PC-3 (cell line): ENCODE data around the gene GPR68. TPM values are rescaled to one million over a fixed set of nuclear protein-coding genes. Genes with fewer than 3 reads are reported as not detected.

Experiments
- ATAC-seq: fragments of 200-7000 bp; cut with Tn5 transposase; 2 replicates; pipeline ENCODE4 v1.9.1; 2020; ENCODE audit warnings: mild to moderate bottlenecking, moderate library complexity
- BruUV-seq: library from RNA; stranded (reverse); fragments of 400-500 nt; replicated peaks from 2 replicates; lab custom pipeline; 2021; lab: Mats Ljungman, UMichigan
- CTCF ChIA-PET: fragments of 300-600 bp; sonication (Branson Sonifier 250); formaldehyde crosslinking; loops from one replicate; lab custom pipeline; 2022; ENCODE audit warnings: antibody characterized with exemption; lab: Charles Lee
- POLR2A ChIA-PET: fragments of 300-600 bp; sonication (Branson Sonifier 250); formaldehyde crosslinking; loops from one replicate; lab custom pipeline; 2022; ENCODE audit warnings: antibody characterized with exemption; ENCODE audit not compliant: unreplicated experiment; lab: Charles Lee
- DNase-seq: peaks from one replicate; pipeline ENCODE4 v3.0.0-alpha.2; 2015
- H2AFZ ChIP-seq: fragments of 300-600 bp; sonication (generic); 2 replicates; pipeline ENCODE4 v1.6.0; 2016; ENCODE audit warnings: antibody characterized with exemption, low read length
- H3F3A ChIP-seq: fragments of 300-600 bp; sonication (generic); one replicate; pipeline ENCODE4 v1.6.0; 2017; ENCODE audit warnings: antibody characterized with exemption, low read length, control low read depth, mild to moderate bottlenecking; ENCODE audit not compliant: unreplicated experiment
- H3K27ac ChIP-seq: fragments of 300-600 bp; sonication (generic); 2 replicates; pipeline ENCODE4 v1.5.1; 2016; ENCODE audit warnings: mild to moderate bottlenecking, low read length
- H3K27me3 ChIP-seq: fragments of 300-600 bp; sonication (generic); 2 replicates; pipeline ENCODE4 v1.6.1; 2016; ENCODE audit warnings: low read length, mixed read lengths
- H3K36me3 ChIP-seq: fragments of 300-600 bp; sonication (generic); 2 replicates; pipeline ENCODE4 v1.6.1; 2016; ENCODE audit warnings: low read depth, mixed run types, low read length, mixed read lengths
- H3K4me1 ChIP-seq: fragments of 300-600 bp; sonication (generic); 2 replicates; pipeline ENCODE4 v1.5.1; 2016; ENCODE audit warnings: low read length; ENCODE audit not compliant: insufficient read depth
- H3K4me2 ChIP-seq: fragments of 300-600 bp; sonication (generic); 2 replicates; pipeline ENCODE4 v1.6.0; 2016; ENCODE audit warnings: low read length
- H3K4me3 ChIP-seq: fragments of 300-600 bp; sonication (generic); 2 replicates; pipeline ENCODE4 v1.5.1; 2016; ENCODE audit warnings: mild to moderate bottlenecking, low read length, mixed read lengths
- H3K79me2 ChIP-seq: fragments of 300-600 bp; sonication (generic); 2 replicates; pipeline ENCODE4 v1.6.1; 2017; ENCODE audit warnings: low read length, mixed read lengths
- H3K9ac ChIP-seq: fragments of 300-600 bp; sonication (generic); 2 replicates; pipeline ENCODE4 v1.6.0; 2016; ENCODE audit warnings: mild to moderate bottlenecking, low read length
- H3K9me2 ChIP-seq: fragments of 300-600 bp; sonication (generic); replicated peaks from 2 replicates; pipeline ENCODE4 v1.6.1; 2016; ENCODE audit warnings: mixed run types, low read length, mixed read lengths
- H3K9me3 ChIP-seq: fragments of 300-600 bp; sonication (generic); 2 replicates; pipeline ENCODE4 v1.6.1; 2016; ENCODE audit warnings: low read length, mixed read lengths
- H4K20me1 ChIP-seq: fragments of 300-600 bp; sonication (generic); 2 replicates; pipeline ENCODE4 v1.6.1; 2016; ENCODE audit warnings: low read length, mixed read lengths
- EZH2 ChIP-seq: fragments of 300-600 bp; sonication (generic); IDR thresholded peaks from one replicate; pipeline ENCODE4 v1.6.1; 2017; ENCODE audit warnings: antibody characterized with exemption, mild to moderate bottlenecking, low read length; ENCODE audit not compliant: unreplicated experiment
- EZH2phosphoT487 ChIP-seq: fragments of 300-600 bp; sonication (generic); IDR thresholded peaks from 2 replicates; pipeline ENCODE4 v1.6.1; 2018; ENCODE audit warnings: mild to moderate bottlenecking, antibody characterized with exemption, low read length, borderline replicate concordance
- intact Hi-C: fragments of 100-400 bp; cut with micrococcal nuclease; formaldehyde crosslinking; loops from 2 replicates; pipeline ENCODE4 v1.9.0; 2023
- total RNA-seq: library from RNA; depleted of rRNA; stranded (reverse); fragments of >200 nt; gene quantifications from 2 replicates; pipeline ENCODE4 v1.2.3, GENCODE V29; 2014
- TF ChIP-seq, protein P1 (sequence below): fragments of 300-600 bp; sonication (generic); conservative IDR thresholded peaks from 2 replicates; pipeline ENCODE4 v1.5.1; 2017; ENCODE audit warnings: antibody characterized with exemption, low read depth, mild to moderate bottlenecking, low read length

Gene GPR68
- total RNA-seq, 1 experiment from 2014 or later: 1.5 TPM

DNA sequence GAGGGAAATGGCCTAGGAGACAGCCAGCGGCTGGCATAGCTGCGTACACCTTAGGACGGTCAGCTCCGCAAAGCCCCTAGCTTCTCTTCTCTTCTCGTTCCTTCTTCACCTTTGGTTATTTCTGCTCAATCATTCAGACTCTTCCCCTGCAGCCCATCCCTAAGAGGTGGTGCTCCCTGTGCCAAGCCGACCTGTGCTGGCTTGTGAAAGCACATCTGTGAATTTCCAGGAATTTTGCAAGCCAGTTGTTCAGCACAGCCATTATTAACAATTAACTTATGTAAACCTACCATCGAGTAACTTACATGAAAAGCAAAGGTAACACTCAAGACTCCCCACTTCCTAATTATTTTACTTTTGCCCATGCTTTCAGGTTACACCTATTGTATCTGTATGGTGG, 20.9 kb upstream of the GPR68 start:
- TF ChIP-seq EZH2phosphoT487 (no peak), EZH2 (no peak)
- TF ChIP-seq, protein P1, sequence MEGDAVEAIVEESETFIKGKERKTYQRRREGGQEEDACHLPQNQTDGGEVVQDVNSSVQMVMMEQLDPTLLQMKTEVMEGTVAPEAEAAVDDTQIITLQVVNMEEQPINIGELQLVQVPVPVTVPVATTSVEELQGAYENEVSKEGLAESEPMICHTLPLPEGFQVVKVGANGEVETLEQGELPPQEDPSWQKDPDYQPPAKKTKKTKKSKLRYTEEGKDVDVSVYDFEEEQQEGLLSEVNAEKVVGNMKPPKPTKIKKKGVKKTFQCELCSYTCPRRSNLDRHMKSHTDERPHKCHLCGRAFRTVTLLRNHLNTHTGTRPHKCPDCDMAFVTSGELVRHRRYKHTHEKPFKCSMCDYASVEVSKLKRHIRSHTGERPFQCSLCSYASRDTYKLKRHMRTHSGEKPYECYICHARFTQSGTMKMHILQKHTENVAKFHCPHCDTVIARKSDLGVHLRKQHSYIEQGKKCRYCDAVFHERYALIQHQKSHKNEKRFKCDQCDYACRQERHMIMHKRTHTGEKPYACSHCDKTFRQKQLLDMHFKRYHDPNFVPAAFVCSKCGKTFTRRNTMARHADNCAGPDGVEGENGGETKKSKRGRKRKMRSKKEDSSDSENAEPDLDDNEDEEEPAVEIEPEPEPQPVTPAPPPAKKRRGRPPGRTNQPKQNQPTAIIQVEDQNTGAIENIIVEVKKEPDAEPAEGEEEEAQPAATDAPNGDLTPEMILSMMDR: no peak
- CTCF ChIA-PET: interaction anchor here (1.3 kb wide), 1 partner anchor 88 kb away, joined by 3 read pairs; no protein-coding TSS in a partner anchor
- intact Hi-C loops: no loop called here

DNA sequence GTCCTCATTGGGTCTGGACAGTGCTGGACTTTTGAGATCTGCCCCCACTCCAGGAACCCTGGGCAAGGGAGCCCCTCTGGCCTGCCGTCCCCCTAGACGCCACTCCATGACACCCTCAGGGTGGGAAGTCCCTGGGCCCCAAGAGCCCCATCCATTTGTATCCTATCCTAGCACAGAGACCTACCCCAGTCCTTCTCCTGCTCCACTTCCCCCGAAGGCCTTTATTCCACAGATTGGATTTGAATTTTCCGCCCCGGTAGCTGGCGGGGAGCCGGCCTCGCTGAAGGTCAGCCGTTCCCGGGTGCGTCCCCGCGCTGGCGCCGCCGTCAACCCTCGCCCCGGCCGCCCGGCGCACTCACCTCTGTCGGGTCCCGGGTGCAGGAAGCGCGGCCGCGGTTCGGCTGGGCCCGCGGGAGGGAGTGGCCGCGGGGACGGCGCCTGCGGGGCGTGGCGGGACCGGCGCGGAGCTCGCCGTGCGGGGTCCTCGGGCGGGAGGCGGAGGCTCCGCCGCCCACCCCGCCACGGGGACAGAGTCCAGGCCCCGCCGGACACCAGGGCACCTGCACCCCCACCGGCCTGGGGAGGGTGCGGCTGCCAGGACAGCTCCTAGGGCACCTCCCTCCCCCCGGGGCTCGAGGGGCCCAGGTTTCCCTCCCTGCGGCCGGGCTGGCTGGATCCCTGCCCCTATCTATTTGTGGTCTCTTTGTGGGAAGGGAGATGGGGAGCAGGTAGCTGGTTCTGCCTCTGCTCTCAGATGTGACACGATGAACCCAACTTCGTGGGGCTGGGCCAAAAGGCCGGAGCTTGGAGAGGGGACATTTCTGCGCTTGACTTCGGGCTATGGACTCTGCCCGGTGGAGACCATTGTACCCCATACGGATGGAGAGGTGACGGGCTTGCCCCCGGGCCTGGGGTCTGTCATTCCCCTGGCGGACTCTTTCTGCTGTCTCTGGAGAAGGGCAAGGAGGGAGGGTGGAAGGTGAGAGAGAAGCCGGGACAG, 19.9 kb upstream of the GPR68 start:
- H3K9me3 ChIP-seq: no peaks in the 10 kb centered on the region
- H2AFZ ChIP-seq: peak overlapping the region; percentile 91
- DNase-seq (peak; percentile 30), ATAC-seq (peak; percentile 65)
- TF ChIP-seq, protein P1: no peak
- TF ChIP-seq EZH2 (no peak), EZH2phosphoT487 (no peak)
- H3K4me3 ChIP-seq: peak overlapping the region; percentile 77
- H3K4me1 ChIP-seq: no peaks in the 10 kb centered on the region
- no TSS peak for BruUV-seq
- H3K36me3 ChIP-seq: no peaks in the 10 kb centered on the region
- H3K79me2 ChIP-seq: no peaks in the 10 kb centered on the region
- no peaks in the 10 kb centered on the region for H3K9me2 ChIP-seq
- H3F3A ChIP-seq: no peaks in the 10 kb centered on the region
- intact Hi-C loops: no loop called here
- CTCF ChIA-PET: interaction anchor here (0.6 to 1.3 kb wide), 2 partner anchors 41 to 87 kb away, joined by 3 read pairs; no protein-coding TSS in a partner anchor
- no peaks in the 10 kb centered on the region for H4K20me1 ChIP-seq
- peak overlapping the region; percentile 97 for H3K4me2 ChIP-seq
- no peaks in the 10 kb centered on the region for H3K27me3 ChIP-seq
- POLR2A ChIA-PET: no interaction called here
- H3K9ac ChIP-seq: peak overlapping the region; percentile 56
- H3K27ac ChIP-seq: no peak overlapping the region

More for the DNA sequence above, 20.9 kb upstream of the GPR68 start:
- no peaks in the 10 kb centered on the region for H3K36me3 ChIP-seq
- H3F3A ChIP-seq: no peaks in the 10 kb centered on the region
- no peak for ATAC-seq
- POLR2A ChIA-PET: no interaction called here
- no peaks in the 10 kb centered on the region for H3K79me2 ChIP-seq
- no peak overlapping the region for H3K9ac ChIP-seq
- H3K4me1 ChIP-seq: no peaks in the 10 kb centered on the region
- no peak overlapping the region for H2AFZ ChIP-seq
- H4K20me1 ChIP-seq: no peaks in the 10 kb centered on the region
- no peaks in the 10 kb centered on the region for H3K9me3 ChIP-seq
- no peak for DNase-seq
- no peak overlapping the region for H3K27ac ChIP-seq
- no peak overlapping the region for H3K4me2 ChIP-seq
- H3K4me3 ChIP-seq: no peak overlapping the region
- no TSS peak for BruUV-seq
- H3K9me2 ChIP-seq: no peaks in the 10 kb centered on the region
- no peaks in the 10 kb centered on the region for H3K27me3 ChIP-seq

DNA sequence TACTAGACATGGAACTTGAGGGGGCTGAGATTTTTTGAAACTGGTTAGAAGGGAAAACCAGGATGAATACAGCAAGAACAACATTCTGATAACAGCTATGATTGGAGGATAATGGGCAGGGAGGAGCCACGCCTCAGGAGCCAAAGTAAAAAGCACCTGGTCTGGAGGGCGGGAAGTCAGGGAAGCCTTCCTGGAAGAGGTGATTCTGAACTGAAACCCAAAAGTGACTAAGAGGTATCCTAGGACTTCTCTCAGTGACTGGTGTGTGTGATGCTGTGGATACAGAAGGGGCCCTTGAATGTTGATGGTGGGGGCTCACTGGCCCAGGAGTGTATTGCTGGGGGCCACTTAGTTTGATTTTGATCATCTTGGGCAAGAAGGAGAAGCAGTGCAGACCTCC, 18.8 kb upstream of the GPR68 start:
- BruUV-seq: no TSS peak
- no peaks in the 10 kb centered on the region for H4K20me1 ChIP-seq
- ATAC-seq: no peak

More for the DNA sequence above, 18.8 kb upstream of the GPR68 start:
- TF ChIP-seq EZH2 (no peak), EZH2phosphoT487 (no peak)
- TF ChIP-seq, protein P1: no peak
- H3K9me2 ChIP-seq: no peaks in the 10 kb centered on the region
- H3K4me3 ChIP-seq: no peak overlapping the region; the same call in 1 of the 2 replicates
- H3K4me1 ChIP-seq: no peaks in the 10 kb centered on the region
- ChIA-PET POLR2A (no interaction called here), CTCF (no interaction called here)
- H3K9me3 ChIP-seq: no peaks in the 10 kb centered on the region
- H3K4me2 ChIP-seq: peak overlapping the region; percentile 97; the same call in 1 of the 2 replicates
- H3K27ac ChIP-seq: no peak overlapping the region
- no peaks in the 10 kb centered on the region for H3F3A ChIP-seq
- no peaks in the 10 kb centered on the region for H3K27me3 ChIP-seq
- no peaks in the 10 kb centered on the region for H3K36me3 ChIP-seq
- H3K9ac ChIP-seq: no peak overlapping the region
- no peaks in the 10 kb centered on the region for H3K79me2 ChIP-seq
- DNase-seq: no peak
- H2AFZ ChIP-seq: peak overlapping the region; percentile 91; the same call in 1 of the 2 replicates
- intact Hi-C loops: no loop called here
